ENCODE data around the gene TRIM2. TPM values are rescaled to one million over a fixed set of nuclear protein-coding genes. Genes with fewer than 3 reads are reported as not detected.
"Not testable (repeated sequence)": the region's sequence is repeated elsewhere in the genome, so short reads cannot be mapped to it uniquely, and the experiment has no call there.

TRIM2 gene
- total RNA-seq, 1 donor from 2014 or later: 67.3 TPM

DNA sequence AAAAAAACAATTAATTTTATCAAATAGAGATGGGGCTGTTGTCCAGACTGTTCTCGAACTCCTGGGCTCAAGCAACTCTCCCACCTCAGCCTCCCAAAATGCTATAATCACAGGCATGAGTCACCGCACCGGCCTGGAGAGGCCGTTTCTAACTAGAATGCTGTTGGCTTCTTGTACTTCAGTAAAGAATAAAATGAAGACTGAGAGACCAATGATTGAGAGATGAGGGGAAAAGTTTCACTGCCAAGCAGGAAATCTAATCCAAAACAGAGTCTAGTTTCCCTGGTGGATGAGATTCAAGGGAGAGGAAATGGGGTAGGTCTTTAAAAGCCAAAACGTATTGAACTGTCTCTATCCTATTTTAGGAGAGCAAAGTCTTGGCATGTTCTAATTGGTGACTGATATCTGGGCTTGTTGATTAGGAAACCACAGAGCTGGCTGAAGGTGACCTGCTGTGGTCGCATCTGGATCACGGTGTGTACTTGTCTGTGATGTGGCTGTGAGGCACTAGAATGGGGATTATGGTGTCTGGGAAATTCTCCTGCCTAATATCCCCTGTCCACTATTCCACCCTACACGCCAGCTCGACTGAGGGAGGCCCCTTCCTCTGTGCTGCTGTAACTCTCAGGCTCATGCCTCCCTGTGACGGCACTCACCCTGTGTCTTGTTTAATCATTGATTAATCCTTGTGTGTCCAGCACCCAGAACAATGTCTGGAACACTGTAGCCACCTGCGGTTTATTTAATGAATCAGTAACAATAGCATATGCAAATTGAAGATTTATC is 15.0 kb upstream of the TRIM2 start:
- peak; percentile 76 for DNase-seq

DNA sequence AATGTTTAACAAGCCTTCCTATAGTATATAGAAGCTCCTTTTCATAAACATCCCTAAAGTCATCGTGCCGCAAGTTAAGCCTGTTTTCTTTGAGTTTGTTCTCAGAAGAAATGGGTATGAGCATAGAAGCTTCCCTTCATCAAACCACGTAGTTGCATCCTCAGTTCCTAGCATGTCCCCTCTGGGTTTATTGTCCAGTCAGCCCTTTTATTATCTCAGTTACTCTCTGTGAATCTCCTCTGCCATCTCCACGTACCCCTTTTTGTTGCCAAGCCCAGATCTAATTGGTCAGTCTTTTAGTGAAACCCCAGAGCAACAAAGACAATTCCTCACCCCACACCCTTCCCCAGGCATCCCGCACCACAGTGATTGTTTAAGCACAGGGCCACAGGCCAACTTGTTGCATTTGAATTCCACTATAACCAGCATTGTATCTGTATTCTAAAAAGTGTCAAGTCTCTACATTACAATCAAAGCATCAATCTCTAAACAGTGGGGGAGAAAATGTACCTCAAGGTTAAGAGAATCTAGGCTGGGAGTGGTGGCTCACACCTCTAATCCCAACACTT is 12.4 kb upstream of the TRIM2 start:
- DNase-seq: no peak

DNA sequence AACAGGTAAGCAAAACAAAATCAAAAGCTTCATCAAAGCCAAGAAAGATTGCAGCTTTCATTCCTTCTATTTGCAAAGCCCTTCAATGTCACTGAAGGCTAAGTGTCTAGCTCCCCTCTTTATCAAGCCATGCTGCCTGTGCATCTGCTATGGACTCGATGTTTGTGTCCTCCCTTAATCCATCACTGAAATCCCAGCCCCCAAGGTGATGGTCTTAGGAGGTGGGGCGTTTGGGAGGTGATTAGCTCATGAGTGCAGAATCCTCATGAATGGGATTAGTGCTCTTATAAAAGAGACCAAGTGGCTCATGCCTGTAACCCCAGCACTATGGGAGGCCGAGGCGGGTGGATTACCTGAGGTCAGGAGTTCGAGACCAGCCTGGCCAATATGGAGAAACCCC is 6.9 kb upstream of the TRIM2 start:
- DNase-seq: no peak

DNA sequence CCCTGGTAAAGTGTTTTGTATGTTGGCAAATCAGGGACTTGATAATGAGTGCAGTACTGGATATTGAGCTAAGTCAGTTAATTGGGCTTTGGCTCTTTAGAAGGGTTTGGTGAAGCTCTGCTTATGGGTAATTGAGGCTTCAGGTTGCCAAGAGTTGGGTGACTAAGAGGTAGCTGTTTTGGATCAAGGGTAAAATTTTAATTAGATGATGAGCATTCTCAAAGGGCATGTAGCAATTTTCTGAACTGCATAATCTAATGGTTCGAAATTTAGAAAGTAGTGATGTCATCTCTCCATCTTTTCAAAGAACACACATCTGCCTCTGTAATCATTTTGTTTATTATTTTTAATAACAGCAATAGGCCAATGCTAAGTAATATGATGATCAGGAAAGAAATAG is 5.5 kb upstream of the TRIM2 start:
- no peak for DNase-seq

DNA sequence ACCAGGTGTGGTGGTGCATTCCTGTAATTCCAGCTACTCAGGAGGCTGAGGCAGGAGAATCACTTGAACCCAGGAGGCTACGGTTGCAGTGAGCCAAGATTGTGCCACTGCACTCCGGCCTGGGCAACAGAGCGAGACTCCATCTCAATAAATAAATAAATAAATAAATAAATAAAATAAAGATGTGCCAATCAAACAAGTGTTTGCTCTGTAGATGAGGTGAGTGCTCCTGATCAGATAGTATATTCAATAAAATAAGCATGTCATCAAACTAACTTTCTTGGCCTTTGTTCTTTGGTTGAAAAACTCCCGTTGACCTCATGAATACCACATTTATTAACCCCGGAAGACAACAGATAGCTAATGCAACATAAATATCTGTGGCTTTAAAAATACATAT is 497 bp upstream of the TRIM2 start:
- not testable (repeated sequence) for DNase-seq

DNA sequence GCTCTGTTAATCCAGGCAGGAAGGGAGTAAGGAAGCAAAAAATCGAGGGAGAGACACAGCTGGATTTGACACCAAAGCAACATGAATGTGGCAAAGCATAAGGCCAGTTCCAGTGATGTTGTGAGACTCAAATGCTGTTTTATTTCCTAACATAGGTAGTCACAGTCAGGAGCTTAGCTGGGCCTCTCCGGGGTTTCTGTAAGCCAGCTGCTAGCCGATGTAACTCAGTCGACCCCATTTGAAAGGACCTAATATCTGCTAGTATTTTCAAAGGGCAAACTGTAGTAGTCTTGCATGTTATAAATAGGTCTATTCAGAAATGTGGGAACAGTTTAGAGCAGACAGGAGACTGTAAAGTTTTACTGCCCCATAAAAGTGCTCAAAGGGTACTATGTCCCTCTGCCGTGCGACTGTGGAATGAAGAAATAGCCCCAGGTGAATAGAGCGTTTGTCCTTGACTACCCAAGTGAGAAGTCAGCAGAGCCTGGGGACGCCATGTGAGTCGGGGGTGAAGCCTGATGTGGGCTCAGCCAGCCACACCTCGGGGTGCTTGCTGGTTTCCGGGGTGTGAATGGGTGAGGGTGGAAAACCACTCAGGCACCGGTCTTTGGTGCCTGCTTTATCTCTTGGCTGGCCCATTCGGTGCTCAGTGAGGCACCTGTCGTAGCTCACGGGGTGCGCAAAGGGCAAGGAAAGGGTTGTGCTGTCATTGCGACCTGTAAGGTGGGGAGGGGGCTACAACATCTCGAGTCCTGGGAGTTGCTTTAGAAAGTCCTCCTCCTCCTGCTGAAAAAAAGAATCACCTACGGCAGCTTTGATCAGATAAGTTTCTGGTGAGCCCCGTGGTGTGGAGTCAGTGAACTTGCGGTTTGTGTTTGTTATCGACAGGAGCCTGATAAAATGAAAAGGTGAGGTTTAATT is 745 bp downstream of the TRIM2 start:
- peak; percentile 53 for DNase-seq

DNA sequence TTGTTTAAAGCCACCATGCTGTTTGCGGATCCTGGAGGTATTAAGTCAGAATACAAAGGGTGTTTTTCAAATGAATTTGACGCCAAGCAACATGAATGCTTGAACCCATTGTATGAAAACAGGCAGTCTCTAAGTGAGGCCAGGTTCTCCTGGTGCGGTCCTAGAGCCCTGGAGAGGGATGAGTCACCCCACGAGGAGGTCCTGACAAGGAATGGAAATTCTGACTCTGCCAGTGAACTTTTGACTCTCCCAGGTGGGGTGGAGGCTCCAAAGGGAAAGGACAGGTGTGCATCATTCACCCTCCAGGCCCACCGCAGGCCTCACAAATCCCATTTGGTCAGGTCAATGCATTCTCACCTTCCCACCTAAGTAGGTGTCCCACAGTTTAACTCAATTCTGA is 1.5 kb downstream of the TRIM2 start:
- DNase-seq: no peak

DNA sequence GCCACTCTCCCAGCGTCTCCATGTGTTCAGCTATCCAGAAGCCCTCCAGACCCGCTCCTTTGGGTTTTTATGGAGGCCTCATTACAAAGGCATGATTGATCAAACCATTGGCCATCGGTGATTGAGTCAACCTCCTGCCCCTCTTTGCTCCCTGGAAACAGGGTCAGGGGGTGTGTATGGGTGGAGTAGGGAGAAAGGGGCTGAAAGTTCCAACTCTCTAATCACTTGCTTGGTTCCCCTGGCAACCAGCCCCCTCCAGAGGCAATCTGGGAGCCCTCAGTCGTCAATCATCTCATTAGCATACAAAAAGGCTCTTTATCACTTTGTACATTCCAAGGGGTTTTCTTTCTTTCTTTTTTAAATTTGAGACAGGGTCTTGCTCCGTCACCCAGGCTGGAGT is 2.3 kb downstream of the TRIM2 start:
- no peak for DNase-seq

DNA sequence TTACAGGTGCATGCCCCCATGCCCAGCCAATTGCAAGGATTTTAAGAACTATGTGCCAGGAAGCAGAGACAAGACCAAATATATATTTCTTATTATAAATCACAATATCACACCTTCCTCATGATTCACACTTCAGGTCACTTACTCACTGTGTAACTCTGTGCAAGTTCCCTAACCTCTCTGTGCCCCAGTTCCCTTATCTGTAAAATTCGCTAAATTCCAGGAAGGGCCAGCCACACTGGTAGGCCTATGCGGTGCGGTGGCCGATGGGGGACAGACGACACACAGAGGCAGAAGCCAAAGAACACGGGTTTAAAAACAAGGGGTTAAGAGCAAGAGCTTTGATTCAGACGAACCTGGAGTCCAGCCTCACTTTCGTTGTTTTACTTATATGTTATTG is 2.8 kb downstream of the TRIM2 start:
- DNase-seq: no peak

DNA sequence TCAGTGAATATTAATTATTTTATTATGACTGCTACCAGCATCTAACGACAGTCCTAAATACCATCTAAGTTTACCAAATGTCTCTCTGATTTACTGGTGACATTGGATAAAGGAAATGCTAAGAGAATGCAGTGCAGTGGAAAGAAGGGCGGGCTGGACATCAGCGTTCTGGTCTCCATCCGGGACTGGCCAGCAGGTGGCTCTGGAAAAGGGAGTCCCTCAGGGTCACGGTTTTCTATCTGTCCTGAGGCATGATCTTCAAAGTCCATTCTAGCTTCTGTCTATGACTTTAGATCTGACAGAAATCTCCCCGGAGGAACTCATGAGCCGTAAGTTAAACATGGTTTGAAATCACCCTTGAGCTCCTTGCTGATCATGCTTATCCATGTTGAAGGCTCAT is 3.3 kb downstream of the TRIM2 start:
- no peak for DNase-seq

DNA sequence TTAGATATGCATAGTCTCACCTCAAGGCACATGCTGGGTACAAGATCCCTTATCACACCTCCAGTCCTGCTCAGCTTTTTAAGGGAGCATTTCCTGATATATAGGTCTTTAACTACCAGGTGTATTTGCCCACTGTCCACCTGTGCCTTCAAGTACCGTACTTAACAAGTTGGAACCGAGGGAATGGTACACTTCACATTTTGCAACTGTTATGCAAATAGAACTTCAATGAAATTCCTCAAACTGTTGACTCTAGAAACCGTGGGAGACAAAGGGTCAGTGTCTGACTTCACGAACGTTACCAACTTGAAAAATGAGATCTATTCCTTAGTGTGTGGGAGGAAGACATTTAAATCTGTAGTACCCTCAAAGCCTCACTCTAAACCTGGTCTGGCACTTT is 5.2 kb downstream of the TRIM2 start:
- no peak for DNase-seq

DNA sequence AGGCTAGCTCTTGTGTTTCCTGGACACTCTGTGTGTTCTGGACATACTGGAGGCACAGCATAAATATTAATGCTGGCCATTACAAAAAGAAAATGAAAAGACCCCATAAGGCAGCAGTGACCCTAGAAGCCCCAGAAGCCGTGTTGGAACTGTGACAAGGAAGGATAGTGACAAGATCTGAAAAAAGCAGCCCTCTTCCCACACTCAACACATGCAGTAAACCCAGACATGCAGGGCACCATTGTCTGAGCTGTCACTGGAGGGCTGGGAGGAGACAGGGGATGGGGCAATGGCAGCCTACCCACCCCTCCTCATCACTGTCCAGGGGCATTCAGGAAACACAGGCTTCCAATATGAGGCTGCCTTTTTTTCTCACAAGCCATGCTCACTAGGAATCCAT is 6.5 kb downstream of the TRIM2 start:
- DNase-seq: no peak

DNA sequence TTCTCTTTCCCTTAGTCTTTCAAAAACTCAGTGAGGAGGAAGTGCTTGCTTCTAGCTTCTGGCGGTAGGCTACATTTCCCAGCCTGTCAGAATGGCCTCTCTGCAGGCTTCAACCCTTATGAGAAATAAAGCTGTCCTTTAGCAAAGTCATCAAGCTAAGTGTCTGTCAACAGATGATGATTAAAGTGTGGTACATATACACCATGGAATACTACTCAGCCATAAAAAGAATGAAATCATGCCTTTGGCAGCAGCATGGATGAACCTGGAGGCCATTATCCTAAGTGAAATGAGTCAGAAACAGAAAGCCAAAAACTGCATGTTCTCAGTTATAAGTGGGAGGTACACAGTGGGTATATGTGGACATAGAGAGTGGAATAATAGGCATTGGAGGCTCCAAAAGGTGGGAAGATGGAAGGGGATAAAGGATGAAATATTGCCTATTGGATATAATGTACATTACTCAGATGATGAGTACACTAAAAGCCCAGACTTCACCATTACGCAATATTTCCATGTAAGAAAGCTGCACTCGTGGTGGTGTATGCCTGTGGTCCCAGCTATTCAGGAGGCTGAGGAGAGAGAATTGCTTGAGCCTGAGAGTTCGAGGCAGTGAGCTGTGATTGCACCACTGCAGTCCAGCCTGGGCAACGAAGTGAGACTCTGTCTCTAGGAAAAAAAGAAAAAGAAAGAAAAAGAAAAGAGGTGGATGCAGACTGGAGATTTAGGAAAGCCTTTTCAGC is 7.9 kb downstream of the TRIM2 start:
- DNase-seq: peak; percentile 70

DNA sequence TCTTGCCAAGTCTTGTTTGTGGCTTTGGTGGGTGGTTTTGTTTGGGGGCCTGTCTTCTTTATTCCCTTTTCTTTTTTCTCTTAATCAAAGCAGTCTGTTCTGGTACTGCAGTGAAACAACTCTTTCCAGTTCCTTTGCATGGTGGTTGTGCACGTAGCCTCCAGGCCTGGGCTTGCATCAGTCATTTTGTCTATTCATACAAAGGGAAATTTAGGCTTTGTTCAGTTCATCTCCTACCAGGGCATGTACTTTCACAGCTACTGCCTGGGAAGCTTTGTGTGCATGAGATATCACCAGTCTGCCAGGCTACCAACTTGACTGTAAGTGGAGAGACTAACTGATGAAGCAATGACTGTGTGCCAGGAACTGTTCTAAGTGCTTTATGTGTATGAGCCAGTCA is 8.5 kb downstream of the TRIM2 start:
- DNase-seq: peak; percentile 78

DNA sequence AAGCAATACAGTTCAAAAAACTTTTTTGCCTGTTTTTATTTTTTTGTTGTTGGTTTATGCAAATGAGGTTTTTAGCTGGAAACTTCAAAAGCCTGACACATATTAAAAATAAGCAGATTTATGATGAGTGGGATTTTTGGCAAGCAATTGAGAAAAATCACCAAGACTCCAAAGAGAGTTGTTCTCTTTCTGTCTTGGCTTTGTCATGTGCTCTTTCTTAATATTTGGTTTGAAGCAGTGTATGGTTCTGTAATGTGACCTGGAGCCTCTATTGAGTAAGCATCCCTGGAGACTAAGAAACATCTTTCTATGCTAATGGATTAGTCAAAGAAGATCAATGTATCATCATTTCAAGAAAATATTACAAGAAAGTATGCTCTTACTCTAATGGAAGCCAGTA is 11.7 kb downstream of the TRIM2 start:
- DNase-seq: peak; percentile 47

DNA sequence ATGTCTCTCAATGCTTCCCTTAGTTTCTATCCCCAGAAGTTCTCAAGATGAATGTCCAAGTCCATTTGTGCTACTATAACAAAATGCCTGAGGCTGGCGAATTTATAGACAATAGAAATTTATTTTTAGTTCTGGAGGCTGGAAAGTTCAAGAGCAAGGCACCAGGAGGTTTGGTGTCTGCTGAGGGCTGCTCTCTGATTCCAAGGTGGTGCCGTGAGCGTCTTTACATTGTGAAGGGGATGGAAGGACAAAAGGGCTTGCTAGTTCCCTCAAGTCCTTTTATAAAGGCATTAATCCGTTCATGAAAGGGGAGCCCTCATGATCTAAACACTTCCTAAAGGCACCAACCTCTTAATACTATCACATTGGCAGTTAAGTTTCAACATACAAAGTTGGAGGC is 12.3 kb downstream of the TRIM2 start:
- no peak for DNase-seq

DNA sequence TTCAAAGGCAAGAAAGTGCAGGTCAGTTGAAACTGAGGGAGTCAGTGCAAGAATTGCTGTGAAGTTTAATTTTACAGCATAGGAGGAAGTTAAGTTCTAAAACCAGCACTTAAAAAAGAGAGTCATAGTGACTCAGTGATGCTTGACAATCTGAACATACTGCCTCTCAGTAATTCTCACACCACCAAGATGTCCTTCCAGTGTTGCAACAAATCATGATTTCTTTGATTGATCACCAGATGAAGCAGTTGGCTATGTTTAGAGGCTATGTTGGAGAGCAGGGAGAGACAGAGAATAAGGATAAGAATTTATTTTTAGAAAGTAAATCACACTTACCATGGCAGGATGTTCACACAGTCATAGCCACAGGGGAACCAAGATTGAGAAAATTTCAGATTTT is 13.2 kb downstream of the TRIM2 start:
- no peak for DNase-seq

DNA sequence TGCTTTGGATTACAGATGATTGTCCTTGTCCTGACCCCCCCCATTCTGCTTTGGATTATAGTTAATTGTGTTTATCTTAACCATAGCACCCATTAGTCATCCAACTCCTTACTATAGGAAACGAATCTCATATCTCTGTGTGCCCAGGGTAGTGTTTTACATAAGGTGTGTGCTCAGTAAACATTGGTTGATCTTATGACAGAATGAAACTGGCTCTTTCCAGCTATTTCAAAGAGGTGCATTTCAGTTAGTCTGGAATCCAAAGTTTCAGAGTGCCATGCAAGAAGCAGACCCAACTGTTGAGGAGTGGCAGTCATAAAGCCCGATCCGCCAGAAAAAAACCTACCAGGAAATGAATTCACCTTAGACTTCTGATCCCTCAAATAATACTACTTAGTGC is 14.7 kb downstream of the TRIM2 start:
- DNase-seq: no peak

DNA sequence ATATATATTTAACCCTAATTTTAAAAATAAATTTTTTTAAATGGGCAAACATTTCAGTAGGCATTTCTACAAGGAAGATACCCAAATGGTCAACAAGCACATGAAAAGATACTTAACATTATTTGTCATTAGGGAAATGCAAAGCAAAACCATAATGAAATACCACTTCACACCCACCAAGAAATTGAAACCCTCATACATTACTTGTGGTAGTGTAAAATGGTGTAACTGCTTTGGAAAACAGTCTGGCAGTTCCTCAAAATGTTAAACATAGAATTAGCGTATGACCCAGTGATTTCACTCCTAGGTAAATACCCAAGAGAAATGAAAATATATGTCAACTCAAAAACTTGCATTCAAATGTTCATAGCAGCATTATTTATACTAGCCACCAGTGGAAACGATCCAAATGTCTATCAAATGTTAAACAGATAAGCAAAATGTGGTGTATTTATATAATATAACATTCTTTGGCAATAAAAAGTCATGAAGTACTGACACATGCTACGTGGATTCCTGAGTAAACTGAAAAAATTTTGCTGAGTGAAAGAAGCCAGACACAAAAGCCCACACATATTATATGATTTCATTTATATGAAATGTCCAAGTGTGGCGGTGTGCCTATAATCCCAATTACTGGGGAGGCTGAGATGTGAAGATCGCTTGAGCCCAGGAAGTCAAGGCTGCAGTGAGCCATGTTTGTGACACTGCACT is 16.6 kb downstream of the TRIM2 start:
- DNase-seq: peak; percentile 46

DNA sequence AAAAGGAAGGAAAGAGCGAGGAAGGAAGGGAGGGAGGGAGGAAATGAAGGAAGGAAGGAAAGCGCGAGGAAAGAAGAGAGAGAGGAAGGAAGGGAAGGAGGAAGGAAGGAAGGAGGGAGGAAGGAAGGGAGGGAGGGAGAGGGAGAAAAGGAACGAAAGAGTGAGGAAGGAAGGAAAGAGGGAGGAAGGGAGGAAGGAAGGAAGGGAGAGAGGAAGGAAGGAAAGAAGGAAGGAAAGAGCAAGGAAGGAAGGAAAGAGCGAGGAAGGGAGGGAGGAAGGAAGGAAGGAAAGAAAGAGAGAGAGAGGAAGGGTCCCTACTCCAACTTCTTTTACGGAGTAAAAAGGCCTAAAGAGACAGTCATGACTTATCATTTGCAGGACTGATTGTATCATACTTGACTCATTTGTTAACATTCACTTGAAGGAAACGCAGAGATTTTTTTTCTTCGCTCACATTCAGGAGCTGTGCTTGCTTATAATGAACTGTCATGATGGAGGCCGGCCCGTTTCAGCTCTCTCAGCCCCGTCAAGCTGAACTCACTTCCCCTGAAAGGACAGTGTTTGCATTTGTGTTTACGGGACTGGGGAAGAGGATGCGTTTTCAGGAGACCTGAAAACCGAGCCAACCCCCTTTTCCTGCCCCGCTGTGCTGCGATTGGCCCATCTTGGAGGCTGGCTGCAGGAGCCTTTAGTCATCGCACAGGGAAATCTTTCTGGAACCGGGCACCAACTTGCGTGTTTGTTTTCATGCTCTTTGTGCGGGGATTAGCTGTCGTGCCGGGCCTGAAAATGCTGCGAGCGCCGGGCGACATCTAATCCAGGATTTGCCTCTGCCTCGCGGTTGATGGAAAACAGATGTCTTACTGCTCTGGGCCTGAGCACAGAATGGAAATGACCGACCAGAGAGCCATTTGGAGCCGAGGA is 17.8 kb downstream of the TRIM2 start:
- peak; percentile 89 for DNase-seq

All from skin of body (tissue), 2 donors.